B cell (primary cell): Measurements from ENCODE around the gene ERAS. TPM values are rescaled to one million over a fixed set of nuclear protein-coding genes. Genes with fewer than 3 reads are reported as not detected.

Experiments used
- ATAC-seq: fragments of 200-7000 bp; cut with Tn5 transposase; one replicate; pipeline ENCODE4 v1.10.0; 2021; ENCODE audit warnings: low read depth, mild to moderate bottlenecking, moderate number of reproducible peaks, moderate library complexity
- CTCF ChIA-PET: fragments of 350-600 bp; sonication (Branson Sonifier 250); formaldehyde crosslinking; loops from one replicate; lab custom pipeline; 2021; ENCODE audit warnings: antibody characterized with exemption, inconsistent platforms; lab: Charles Lee
- POLR2A ChIA-PET: fragments of 350-600 bp; sonication (Branson Sonifier 250); formaldehyde crosslinking; loops from one replicate; lab custom pipeline; 2021; ENCODE audit warnings: antibody characterized with exemption; lab: Charles Lee
- DNase-seq: peaks from one replicate; pipeline ENCODE4 v3.0.0; 2013
- H2AFZ ChIP-seq: 2 replicates; pipeline ENCODE4 v1.6.1; 2012; ENCODE audit warnings: mild to moderate bottlenecking, low read depth, low read length; ENCODE audit not compliant: insufficient read depth, poor library complexity, severe bottlenecking
- H3K27ac ChIP-seq, 2 donors: 1 replicate in 1 of 2; 2 replicates in 1 of 2; pipeline ENCODE4 v1.5.1; 2012 to 2013; ENCODE audit warnings: low read length in 2 of 2, mild to moderate bottlenecking in 2 of 2, moderate library complexity in 1 of 2
- H3K27me3 ChIP-seq, 4 experiments: fragments of 200-600 bp in 1 of 4; sonication (generic) in 1 of 4; replicated peaks in 1 of 4; 1 replicate in 2 of 4; 2 replicates in 2 of 4; pipeline versions ENCODE4 v1.6.1 to v1.7.0; 2013 to 2016; ENCODE audit warnings: low read length in 3 of 4, mild to moderate bottlenecking in 2 of 4, mixed read lengths in 1 of 4, moderate library complexity in 1 of 4; ENCODE audit not compliant: insufficient read depth in 4 of 4, control insufficient read depth in 3 of 4; ENCODE audit errors: control extremely low read depth in 1 of 4
- H3K36me3 ChIP-seq, 2 experiments: replicated peaks in 1 of 2; 1 replicate in 1 of 2; 2 replicates in 1 of 2; pipeline versions ENCODE4 v1.6.1 to v1.7.1; 2013; ENCODE audit warnings: low read length in 1 of 2; ENCODE audit not compliant: insufficient read depth in 2 of 2, control insufficient read depth in 1 of 2; ENCODE audit errors: control extremely low read depth in 1 of 2, extremely low read depth in 1 of 2
- H3K4me1 ChIP-seq, 2 donors: fragments of 200-600 bp in 1 of 2; sonication (generic) in 1 of 2; 1 replicate in 1 of 2; 2 replicates in 1 of 2; pipeline versions ENCODE4 v1.5.1 to v1.6.1; 2013 to 2017; ENCODE audit warnings: low read length in 2 of 2; ENCODE audit not compliant: control insufficient read depth in 2 of 2, insufficient read depth in 2 of 2
- H3K4me2 ChIP-seq: replicated peaks from 2 replicates; pipeline ENCODE3; 2012; ENCODE audit warnings: mild to moderate bottlenecking, low read depth, low read length; ENCODE audit not compliant: poor library complexity, severe bottlenecking
- H3K4me3 ChIP-seq, 5 experiments: fragments of 200-600 bp in 1 of 5; sonication (generic) in 1 of 5; 1 replicate in 3 of 5; 2 replicates in 2 of 5; pipeline versions ENCODE4 v1.5.1 to v1.7.0; 2011 to 2016; ENCODE audit warnings: low read length in 4 of 5, mild to moderate bottlenecking in 4 of 5, low read depth in 2 of 5, control low read depth in 1 of 5, moderate library complexity in 1 of 5; ENCODE audit not compliant: insufficient read depth in 1 of 5; ENCODE audit errors: control extremely low read depth in 1 of 5, extremely low read depth in 1 of 5
- H3K79me2 ChIP-seq: fragments of 200-600 bp; sonication (generic); one replicate; pipeline ENCODE4 v1.6.0; 2016; ENCODE audit warnings: low read length; ENCODE audit not compliant: control insufficient read depth, insufficient read depth
- H3K9ac ChIP-seq: fragments of 200-600 bp; sonication (generic); 2 replicates; pipeline ENCODE4 v1.6.1; 2017; ENCODE audit warnings: mild to moderate bottlenecking, low read length, moderate library complexity
- H3K9me3 ChIP-seq, 3 donors: one replicate each; pipeline versions ENCODE4 v1.6.1 to v1.7.1; 2013; ENCODE audit warnings: low read length in 2 of 3; ENCODE audit not compliant: control insufficient read depth in 2 of 3, insufficient read depth in 1 of 3; ENCODE audit errors: control extremely low read depth in 1 of 3
- H4K20me1 ChIP-seq: 2 replicates; pipeline ENCODE4 v1.6.0; 2012; ENCODE audit warnings: mild to moderate bottlenecking, low read length; ENCODE audit not compliant: insufficient read depth, control insufficient read depth, poor library complexity, severe bottlenecking
- H3K27ac Mint-ChIP-seq: one replicate; pipeline ENCODE4 v1.8.0; 2021; ENCODE audit warnings: mixed read lengths
- H3K27me3 Mint-ChIP-seq: one replicate; pipeline ENCODE4 v1.8.0; 2021; ENCODE audit warnings: mixed read lengths
- H3K4me1 Mint-ChIP-seq: one replicate; pipeline ENCODE4 v1.8.0; 2021; ENCODE audit warnings: mixed read lengths
- H3K4me3 Mint-ChIP-seq: one replicate; pipeline ENCODE4 v1.8.0; 2021; ENCODE audit warnings: mixed read lengths
- H3K9me3 Mint-ChIP-seq: one replicate; pipeline ENCODE4 v1.8.0; 2022; ENCODE audit warnings: mixed read lengths; ENCODE audit not compliant: insufficient read depth
- CTCF ChIP-seq: fragments of 200-600 bp; IDR thresholded peaks from one replicate; pipeline ENCODE4 v1.8.0; 2022; ENCODE audit warnings: antibody characterized with exemption, mild to moderate bottlenecking
- EZH2 ChIP-seq: IDR thresholded peaks from 2 replicates; pipeline ENCODE4 v1.6.1; 2012; ENCODE audit warnings: borderline replicate concordance, low read depth, mild to moderate bottlenecking, moderate library complexity, low read length; ENCODE audit not compliant: insufficient read depth, poor library complexity, severe bottlenecking
- WGBS: methylation state at CpG from one replicate; pipeline ENCODE4 v1.1.5; 2013; ENCODE audit warnings: missing lambda C conversion rate; ENCODE audit not compliant: insufficient coverage; 5-methylcytosine and 5-hydroxymethylcytosine counted together
- intact Hi-C: fragments of 100-400 bp; cut with micrococcal nuclease; formaldehyde crosslinking; loops from one replicate; pipeline ENCODE4 v1.10.0; 2022
- polyA plus RNA-seq: library from polyadenylated mRNA; depleted of rRNA; stranded (reverse); fragments of >200 nt; gene quantifications from 2 replicates; pipeline ENCODE4 v1.2.3, GENCODE V29; 2012
- total RNA-seq, 2 donors: library from RNA; stranded (reverse); fragments of 120-200 nt in 1 of 2; gene quantifications; 1 replicate in 1 of 2; 2 replicates in 1 of 2; pipeline versions ENCODE4 v1.2.3 to v1.2.4, GENCODE V29; 2013 to 2022

The ERAS gene
- total and polyA plus RNA-seq, 2 donors (not counting 1 experiment from before 2014, with no cell fraction given), result 0.09 TPM; not detected in 1

- no peak for DNase-seq
- ChIA-PET CTCF (no interaction called here), POLR2A (no interaction called here)
- Histone ChIP-seq H3K4me3 (no peak overlapping the region), H3K27me3 (no peaks in the 10 kb centered on the region), H3K9me3 (no peaks in the 10 kb centered on the region), H4K20me1 (no peaks in the 10 kb centered on the region), H2AFZ (no peak overlapping the region), H3K9ac (no peak overlapping the region), H3K79me2 (no peaks in the 10 kb centered on the region), H3K27ac (no peak overlapping the region), H3K4me1 (no peaks in the 10 kb centered on the region), H3K4me2 (no peak overlapping the region), H3K36me3 (no peaks in the 10 kb centered on the region)
- H3K27me3 Mint-ChIP-seq, result peaks cover 12% of the 10 kb centered on the region
- no peak for TF ChIP-seq CTCF
- TF ChIP-seq EZH2, result no peak
- H3K27ac Mint-ChIP-seq, result no peak overlapping the region
- H3K4me3 Mint-ChIP-seq, result no peak overlapping the region
- H3K9me3 Mint-ChIP-seq, result no peaks in the 10 kb centered on the region
- ATAC-seq, result no peak
- 85% methylated on average over 6 of the region's 6 CpGs for WGBS
- H3K4me1 Mint-ChIP-seq, result no peaks in the 10 kb centered on the region
- intact Hi-C loops, result no loop called here
These were observed 39.3 kb upstream of the ERAS start for GRCh38 chrX:48786825-48787504.

DNA sequence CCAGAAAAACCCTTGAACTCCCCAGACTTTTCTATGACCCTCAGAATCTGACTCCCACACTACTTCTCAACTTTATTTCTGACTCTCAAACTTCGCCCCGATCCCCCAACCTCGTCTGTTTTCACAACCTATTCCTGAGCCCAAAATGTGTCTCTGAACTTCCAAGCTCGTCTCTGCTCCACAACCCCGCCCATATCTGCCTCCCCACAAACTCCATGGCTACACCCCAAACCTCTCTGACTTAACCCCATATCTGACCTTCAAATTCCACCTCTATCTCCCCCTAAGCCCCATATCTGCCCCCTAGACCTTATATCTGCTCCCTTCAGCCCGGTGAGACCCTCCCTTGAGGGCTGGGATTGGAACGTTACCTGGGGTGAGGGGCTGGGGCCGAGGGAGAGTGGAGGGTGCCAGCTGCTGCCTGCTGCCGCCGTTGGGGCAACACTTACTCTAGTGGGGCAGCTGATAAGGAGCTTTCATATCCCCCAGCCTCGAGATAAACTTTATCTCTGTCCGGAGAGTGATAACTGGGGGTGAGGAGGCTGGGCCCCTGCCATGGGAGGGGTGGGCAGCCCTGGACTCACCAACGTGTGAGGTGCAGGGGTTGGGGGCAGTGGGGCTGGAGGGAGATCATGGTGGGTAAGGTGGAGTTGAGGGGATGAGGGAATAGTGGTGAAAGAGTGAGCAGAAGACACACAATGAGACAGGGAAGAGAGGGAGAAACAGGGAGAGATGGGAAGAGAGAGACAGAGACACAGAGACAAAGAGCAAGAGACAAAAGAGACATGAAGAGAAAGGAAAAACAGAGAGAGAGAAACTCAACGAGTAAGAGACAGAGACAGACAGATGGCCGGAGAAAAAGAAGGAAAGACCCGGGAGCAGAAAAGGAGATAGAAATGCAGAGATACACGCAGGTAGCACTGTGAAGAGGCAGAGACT lies 38.5 kb upstream of the ERAS start:
- 77% methylated on average over 6 of the region's 17 CpGs for WGBS
- H3K27ac ChIP-seq, result no peak overlapping the region
- no peak overlapping the region for H3K9ac ChIP-seq
- POLR2A ChIA-PET, result no interaction called here
- H3K79me2 ChIP-seq, result no peaks in the 10 kb centered on the region
- no peak overlapping the region for H3K4me2 ChIP-seq
- no peaks in the 10 kb centered on the region for H3K4me1 Mint-ChIP-seq
- no peaks in the 10 kb centered on the region for H4K20me1 ChIP-seq
- no peaks in the 10 kb centered on the region for H3K9me3 Mint-ChIP-seq
- intact Hi-C loops, result no loop called here
- no peak overlapping the region for H3K4me3 Mint-ChIP-seq
- no peak overlapping the region for H3K4me3 ChIP-seq
- no peaks in the 10 kb centered on the region for H3K4me1 ChIP-seq
- H3K9me3 ChIP-seq, result no peaks in the 10 kb centered on the region
- no peaks in the 10 kb centered on the region for H3K27me3 ChIP-seq
- CTCF ChIA-PET, result no interaction called here
- no peak overlapping the region for H2AFZ ChIP-seq
- H3K27ac Mint-ChIP-seq, result no peak overlapping the region
- TF ChIP-seq CTCF (no peak), EZH2 (no peak)
- H3K27me3 Mint-ChIP-seq, result peaks cover 12% of the 10 kb centered on the region
- no peaks in the 10 kb centered on the region for H3K36me3 ChIP-seq
- DNase-seq (no peak), ATAC-seq (no peak)
